BE2C (cell line): Measurements from ENCODE around the gene GPN2.
"Not testable (repeated sequence)": the region's sequence is repeated elsewhere in the genome, so short reads cannot be mapped to it uniquely, and the experiment has no call there.

ENCODE experiments used
- DNase-seq: peaks from one replicate; pipeline ENCODE4 v3.0.0-alpha.2; 2020
- H3K27me3 ChIP-seq: fragments of 250-450 bp; sonication (Bioruptor Pico); 2 replicates; pipeline ENCODE4 v1.5.1; 2020; ENCODE audit warnings: mild to moderate bottlenecking
- H3K36me3 ChIP-seq: fragments of 250-450 bp; sonication (Bioruptor Pico); 2 replicates; pipeline ENCODE4 v1.5.1; 2020; ENCODE audit warnings: mild to moderate bottlenecking
- H3K4me1 ChIP-seq: fragments of 250-450 bp; sonication (Bioruptor Pico); 2 replicates; pipeline ENCODE4 v1.5.1; 2020
- H3K4me3 ChIP-seq: 2 replicates; pipeline ENCODE4 v1.5.1; 2011; ENCODE audit warnings: low read depth, low read length
- H3K9me3 ChIP-seq: fragments of 250-450 bp; sonication (Bioruptor Pico); 2 replicates; pipeline ENCODE4 v1.5.1; 2020
- CTCF ChIP-seq: IDR thresholded peaks from 2 replicates; pipeline ENCODE4 v1.5.1; 2012; ENCODE audit warnings: mild to moderate bottlenecking, low read depth, low read length

GPN2 gene

GRCh38 chr1:26894263-26894662 lies 4.2 kb upstream of the GPN2 start:
- no peak for DNase-seq
- H3K27me3 ChIP-seq: no peaks in the 10 kb centered on the region
- TF ChIP-seq CTCF: no peak
- H3K4me1 ChIP-seq: peaks cover 2% of the 10 kb centered on the region; the same call in 1 of the 2 replicates
- no peak overlapping the region for H3K4me3 ChIP-seq
- H3K9me3 ChIP-seq: no peaks in the 10 kb centered on the region
- H3K36me3 ChIP-seq: peaks cover 5% of the 10 kb centered on the region

- no peak for TF ChIP-seq CTCF
- Histone ChIP-seq H3K4me3 (peak overlapping the region; percentile 76), H3K27me3 (no peaks in the 10 kb centered on the region), H3K36me3 (peaks cover 17% of the 10 kb centered on the region), H3K9me3 (no peaks in the 10 kb centered on the region), H3K4me1 (no peaks in the 10 kb centered on the region)
- DNase-seq: no peak
Observed at GRCh38 chr1:26890467-26890796, 349 bp upstream of the GPN2 start.

GRCh38 chr1:26888231-26888630 lies 1.9 kb downstream of the GPN2 start:
- Histone ChIP-seq H3K4me1 (no peaks in the 10 kb centered on the region), H3K9me3 (no peaks in the 10 kb centered on the region), H3K36me3 (peaks cover 24% of the 10 kb centered on the region), H3K4me3 (no peak overlapping the region), H3K27me3 (no peaks in the 10 kb centered on the region)
- DNase-seq: no peak
- TF ChIP-seq CTCF: no peak

- peaks cover 25% of the 10 kb centered on the region for H3K36me3 ChIP-seq
- H3K27me3 ChIP-seq: no peaks in the 10 kb centered on the region
- no peaks in the 10 kb centered on the region for H3K4me1 ChIP-seq
- DNase-seq: no peak
- H3K9me3 ChIP-seq: no peaks in the 10 kb centered on the region
- TF ChIP-seq CTCF: peak; percentile 45
- no peak overlapping the region for H3K4me3 ChIP-seq
Observed at GRCh38 chr1:26887125-26887524, 3.0 kb downstream of the GPN2 start.

- no peaks in the 10 kb centered on the region for H3K4me1 ChIP-seq
- H3K36me3 ChIP-seq: peaks cover 13% of the 10 kb centered on the region
- no peak overlapping the region for H3K4me3 ChIP-seq
- DNase-seq: no peak
- TF ChIP-seq CTCF: no peak
- H3K27me3 ChIP-seq: no peaks in the 10 kb centered on the region
- H3K9me3 ChIP-seq: no peaks in the 10 kb centered on the region
Observed at GRCh38 chr1:26882696-26883463, 7.2 kb downstream of the GPN2 start.

- not testable (repeated sequence) for H3K9me3 ChIP-seq, H3K4me1 ChIP-seq
- peaks cover 13% of the 10 kb centered on the region for H3K36me3 ChIP-seq
Observed at GRCh38 chr1:26881611-26882010, 8.5 kb downstream of the GPN2 start.

GRCh38 chr1:26879793-26880192 lies 10.3 kb downstream of the GPN2 start:
- TF ChIP-seq CTCF: no peak
- H3K36me3 ChIP-seq: peaks cover 9% of the 10 kb centered on the region

More at GRCh38 chr1:26881611-26882010, 8.5 kb downstream of the GPN2 start:
- not testable (repeated sequence) for DNase-seq, H3K27me3 ChIP-seq, H3K4me3 ChIP-seq

More at GRCh38 chr1:26879793-26880192, 10.3 kb downstream of the GPN2 start:
- H3K9me3 ChIP-seq: no peaks in the 10 kb centered on the region
- no peak overlapping the region for H3K4me3 ChIP-seq
- no peaks in the 10 kb centered on the region for H3K4me1 ChIP-seq
- no peaks in the 10 kb centered on the region for H3K27me3 ChIP-seq
- no peak for DNase-seq
